CD4-positive, alpha-beta T cell (primary cell): ENCODE results near the gene PROSER3. TPM values are rescaled to one million over a fixed set of nuclear protein-coding genes. Genes with fewer than 3 reads are reported as not detected.
A peak's percentile ranks its signal among the peaks of the same experiment; 100 is the strongest.

Source experiments
- ATAC-seq: fragments of 200-7000 bp; cut with Tn5 transposase; one replicate; pipeline ENCODE4 v1.10.0; 2022; ENCODE audit warnings: mild to moderate bottlenecking; ENCODE audit not compliant: poor library complexity
- CTCF ChIA-PET: fragments of 350-600 bp; sonication (Branson Sonifier 250); formaldehyde crosslinking; loops from one replicate; lab custom pipeline; 2021; ENCODE audit warnings: antibody characterized with exemption, inconsistent platforms; lab: Charles Lee
- POLR2A ChIA-PET: fragments of 350-600 bp; sonication (Branson Sonifier 250); formaldehyde crosslinking; loops from one replicate; lab custom pipeline; 2021; ENCODE audit warnings: antibody characterized with exemption, inconsistent platforms; lab: Charles Lee
- DNase-seq, 14 experiments: peaks; one replicate each; pipeline ENCODE4 v3.0.0-alpha.2; 2013 to 2020; ENCODE audit warnings: mixed read lengths in 2 of 14
- H3K27ac ChIP-seq, 2 donors: one replicate each; pipeline versions ENCODE4 v1.5.1 to v1.7.0; 2013; ENCODE audit warnings: low read length in 2 of 2, low read depth in 1 of 2, mild to moderate bottlenecking in 1 of 2
- H3K27me3 ChIP-seq, 2 experiments: 1 replicate in 1 of 2; 2 replicates in 1 of 2; pipeline versions ENCODE4 v1.6.1 to v1.7.0; 2013; ENCODE audit warnings: low read length in 2 of 2, control low read depth in 1 of 2, mild to moderate bottlenecking in 1 of 2, moderate library complexity in 1 of 2; ENCODE audit not compliant: insufficient read depth in 2 of 2, control insufficient read depth in 1 of 2
- H3K36me3 ChIP-seq: one replicate; pipeline ENCODE4 v1.6.1; 2013; ENCODE audit warnings: low read length, control low read depth; ENCODE audit not compliant: insufficient read depth
- H3K4me1 ChIP-seq: one replicate; pipeline ENCODE4 v1.6.1; 2013; ENCODE audit warnings: low read length, control low read depth; ENCODE audit not compliant: insufficient read depth
- H3K4me3 ChIP-seq: one replicate; pipeline ENCODE4 v1.5.1; 2013; ENCODE audit warnings: mild to moderate bottlenecking, low read length, moderate library complexity
- H3K9me3 ChIP-seq, 2 experiments: 1 replicate in 1 of 2; 2 replicates in 1 of 2; pipeline versions ENCODE4 v1.6.1 to v1.7.0; 2013; ENCODE audit warnings: low read length in 2 of 2, mild to moderate bottlenecking in 2 of 2, control low read depth in 1 of 2, moderate library complexity in 1 of 2; ENCODE audit not compliant: control insufficient read depth in 1 of 2, insufficient read depth in 1 of 2
- H3K27ac Mint-ChIP-seq: one replicate; pipeline ENCODE4 v1.8.0; 2020; ENCODE audit warnings: mixed read lengths
- H3K27me3 Mint-ChIP-seq: one replicate; pipeline ENCODE4 v1.8.0; 2021; ENCODE audit warnings: mixed read lengths
- H3K36me3 Mint-ChIP-seq: one replicate; pipeline ENCODE4 v1.8.0; 2021; ENCODE audit warnings: low read depth, mixed read lengths
- H3K4me1 Mint-ChIP-seq: one replicate; pipeline ENCODE4 v1.8.0; 2021; ENCODE audit warnings: low read depth, mixed read lengths
- H3K4me3 Mint-ChIP-seq: one replicate; pipeline ENCODE4 v1.8.0; 2020; ENCODE audit warnings: mild to moderate bottlenecking, mixed read lengths
- H3K9me3 Mint-ChIP-seq: one replicate; pipeline ENCODE4 v1.8.0; 2020; ENCODE audit warnings: mixed read lengths
- CTCF ChIP-seq: fragments of 200-600 bp; IDR thresholded peaks from one replicate; pipeline ENCODE4 v1.8.0; 2022; ENCODE audit warnings: antibody characterized with exemption, mild to moderate bottlenecking
- intact Hi-C, 2 experiments: fragments of 100-400 bp; cut with DNase I in 1 of 2; cut with micrococcal nuclease in 1 of 2; formaldehyde crosslinking; loops; one replicate each; pipeline versions ENCODE4 v1.15.1 to v1.9.0; 2023 to 2025; cut with DNase I, micrococcal nuclease
- total RNA-seq, 174 experiments: library from RNA in 2 of 174; stranded (reverse) in 2 of 174; gene quantifications; one replicate each; pipeline ENCODE4 v1.2.3 and lab custom pipeline; 2021 to 2026

The PROSER3 gene
- total RNA-seq, 2 experiments from 2014 or later: 19.4 to 22.6 TPM

- ChIA-PET CTCF (no interaction called here), POLR2A (interaction anchor here (1.2 to 6.3 kb wide), 3 partner anchors 12 to 31 kb away, joined by 3 to 63 read pairs (median 6); partner anchors contain the start of genes PSENEN and U2AF1L4)
- no peak for DNase-seq
- peak overlapping the region; percentile 89 for H3K27ac Mint-ChIP-seq
- H3K4me3 ChIP-seq: peak overlapping the region; percentile 9
- H3K36me3 Mint-ChIP-seq: peaks cover 11% of the 10 kb centered on the region
- peaks cover 66% of the 10 kb centered on the region for H3K4me1 Mint-ChIP-seq
- no peaks in the 10 kb centered on the region for H3K9me3 Mint-ChIP-seq
- no peak for TF ChIP-seq CTCF
- intact Hi-C loops: loop anchor here (1.0 to 10.0 kb wide), 2 partner anchors 12 to 449 kb away; partner anchors contain the start of gene USF2 (in 1 of the 2)
- no peaks in the 10 kb centered on the region for H3K27me3 Mint-ChIP-seq
- no peaks in the 10 kb centered on the region for H3K36me3 ChIP-seq
- no peaks in the 10 kb centered on the region for H3K9me3 ChIP-seq
- ATAC-seq: no peak
- peaks cover 80% of the 10 kb centered on the region for H3K4me1 ChIP-seq
- H3K27ac ChIP-seq: no peak overlapping the region
- H3K4me3 Mint-ChIP-seq: peak overlapping the region; percentile 83
- H3K27me3 ChIP-seq: no peaks in the 10 kb centered on the region
Measured at GRCh38 chr19:35713904-35714495, 44.0 kb upstream of the PROSER3 start.

GRCh38 chr19:35714601-35715354, 43.2 kb upstream of the PROSER3 start:
- Histone ChIP-seq H3K27me3 (no peaks in the 10 kb centered on the region), H3K4me1 (peaks cover 88% of the 10 kb centered on the region), H3K4me3 (no peak overlapping the region), H3K27ac (no peak overlapping the region), H3K36me3 (peaks cover 3% of the 10 kb centered on the region), H3K9me3 (no peaks in the 10 kb centered on the region)
- H3K4me1 Mint-ChIP-seq: peaks cover 73% of the 10 kb centered on the region
- no peaks in the 10 kb centered on the region for H3K27me3 Mint-ChIP-seq
- peak overlapping the region; percentile 83 for H3K4me3 Mint-ChIP-seq
- peaks cover 17% of the 10 kb centered on the region for H3K36me3 Mint-ChIP-seq
- ChIA-PET POLR2A (interaction anchor here (1.0 to 6.3 kb wide), 4 partner anchors 12 to 30 kb away, joined by 3 to 63 read pairs (median 4); partner anchors contain the start of gene U2AF1L4), CTCF (no interaction called here)
- TF ChIP-seq CTCF: no peak
- peak overlapping the region; percentile 89 for H3K27ac Mint-ChIP-seq
- intact Hi-C loops: loop anchor here (5.0 to 10.0 kb wide), 3 partner anchors 43 to 450 kb away; partner anchors contain the start of genes COX6B1 (in 1 of the 2), HSPB6 (in 1 of the 2), PROSER3 (in 1 of the 2) and USF2 (in 1 of the 2)
- peak in 2 of 14 experiments; percentile 26 to 41 for DNase-seq
- ATAC-seq: no peak
- no peaks in the 10 kb centered on the region for H3K9me3 Mint-ChIP-seq

- no peak for TF ChIP-seq CTCF
- Histone ChIP-seq H3K27me3 (no peaks in the 10 kb centered on the region), H3K36me3 (peaks cover 9% of the 10 kb centered on the region), H3K27ac (no peak overlapping the region), H3K4me1 (peaks cover 87% of the 10 kb centered on the region), H3K4me3 (peak overlapping the region; percentile 96), H3K9me3 (no peaks in the 10 kb centered on the region)
- H3K36me3 Mint-ChIP-seq: peaks cover 20% of the 10 kb centered on the region
- intact Hi-C loops: loop anchor here (5.0 to 10.0 kb wide), 3 partner anchors 42 to 451 kb away; partner anchors contain the start of genes COX6B1 (in 1 of the 2), HSPB6 (in 1 of the 2), PROSER3 (in 1 of the 2) and USF2 (in 1 of the 2)
- no peaks in the 10 kb centered on the region for H3K27me3 Mint-ChIP-seq
- H3K9me3 Mint-ChIP-seq: no peaks in the 10 kb centered on the region
- peak overlapping the region; percentile 93 for H3K4me3 Mint-ChIP-seq
- H3K4me1 Mint-ChIP-seq: peaks cover 77% of the 10 kb centered on the region
- POLR2A ChIA-PET: interaction anchor here (0.6 to 6.3 kb wide), 5 partner anchors 13 to 462 kb away, joined by 3 to 63 read pairs (median 3); partner anchors contain the start of gene U2AF1L4
- ATAC-seq (no peak), DNase-seq (peak in 1 of 14 experiments; percentile 31)
- CTCF ChIA-PET: interaction anchor here (1.0 kb wide), 2 partner anchors 21 to 33 kb away, joined by 3 to 4 read pairs; partner anchors contain the start of gene LIN37
- H3K27ac Mint-ChIP-seq: peak overlapping the region; percentile 89
Measured at GRCh38 chr19:35715355-35715809, 42.6 kb upstream of the PROSER3 start.
